ENCODE data around the gene GLS2. TPM values are rescaled to one million over a fixed set of nuclear protein-coding genes. Genes with fewer than 3 reads are reported as not detected.

Gene GLS2
- total and polyA plus RNA-seq, 2 donors (not counting 3 experiments of a cell fraction or from before 2014, with no cell fraction given) = 0.04 to 0.33 TPM

DNA sequence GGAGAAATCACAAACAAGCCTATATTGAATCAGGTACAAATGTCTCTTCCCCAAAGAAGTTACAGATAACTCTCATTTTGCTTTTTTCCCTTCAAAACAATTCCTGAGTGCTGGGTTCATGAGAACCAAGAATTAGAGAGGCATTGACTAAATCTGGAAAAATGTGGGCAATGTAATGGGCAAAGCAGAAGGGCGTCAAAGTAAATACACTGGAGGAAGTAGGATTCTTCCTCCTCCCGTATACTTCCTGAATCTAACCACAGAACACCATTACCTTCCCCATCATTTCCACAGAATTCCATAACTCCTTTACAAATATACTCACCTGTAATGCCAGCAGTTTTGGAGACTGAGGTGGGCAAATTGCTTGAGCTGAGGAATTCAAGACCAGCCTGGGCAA, 30.6 kb upstream of the GLS2 start:
- H3K4me2 ChIP-seq (ENCODE audit: insufficient read depth, low read length) = peak overlapping the region; percentile 52

DNA sequence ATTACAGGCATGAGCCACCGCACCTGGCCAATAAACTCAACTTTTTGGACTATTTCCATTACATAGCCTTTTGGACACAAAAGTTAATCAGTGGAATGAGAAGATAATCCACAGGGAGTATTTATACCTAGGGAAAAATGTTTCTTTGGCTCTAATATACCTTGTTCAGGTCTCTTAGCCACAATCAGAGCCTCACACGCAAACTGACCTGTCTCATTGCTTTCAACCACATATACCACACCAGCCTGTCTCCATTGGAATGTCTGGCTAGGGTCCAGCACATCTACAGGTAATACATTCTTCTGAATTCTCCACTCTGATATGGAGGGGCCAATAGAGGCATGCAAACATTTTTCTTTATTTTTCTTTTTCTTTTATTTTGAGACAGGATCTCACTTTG, 29.9 kb upstream of the GLS2 start:
- no TSS peak for BruUV-seq (replicated peaks)
- H3K36me3 ChIP-seq (ENCODE audit: control insufficient read depth in 2 of 2, extremely low read depth in 1 of 2, insufficient read depth in 2 of 2, low read length in 2 of 2) = no peaks in the 10 kb centered on the region
- H2AFZ ChIP-seq (ENCODE audit: low read depth, low read length) = peak overlapping the region; percentile 60
- dilution Hi-C loops (cut with MboI; ENCODE audit: extremely low pct_ligation_motif_present, low sequenced_read_pairs) (no loop called here), intact Hi-C loops (cut with micrococcal nuclease) (loop anchor here (1.0 kb wide), 1 partner anchor 55 kb away; no protein-coding TSS in a partner anchor)
- peaks cover 32% of the 10 kb centered on the region for H3K4me1 ChIP-seq (ENCODE audit: control insufficient read depth, extremely low read depth, insufficient read depth, low read length)
- H3K9ac ChIP-seq (replicated peaks; ENCODE audit: extremely low read depth, insufficient read depth, low read length) = no peak overlapping the region
- CTCF ChIA-PET = interaction anchor here (1.4 to 8.8 kb wide), 3 partner anchors 56 to 119 kb away, joined by 3 to 124 read pairs (median 3); no protein-coding TSS in a partner anchor
- H3K9me3 ChIP-seq (replicated peaks; ENCODE audit: control insufficient read depth, insufficient read depth, low read length) = no peaks in the 10 kb centered on the region
- H3K9me1 ChIP-seq (replicated peaks; ENCODE audit: control insufficient read depth, extremely low read depth, insufficient read depth, low read length) = no peaks in the 10 kb centered on the region
- DNase-seq (ENCODE audit: low read depth, low spot score) (no peak), FAIRE-seq (no peak)
- H3K4me3 ChIP-seq (replicated peaks in 1 of 3; ENCODE audit: insufficient read depth in 1 of 3, low read depth in 1 of 3, low read length in 3 of 3) = no peak overlapping the region
- no peaks in the 10 kb centered on the region for H3K27me3 ChIP-seq (ENCODE audit: control insufficient read depth in 2 of 2, insufficient read depth in 2 of 2, low read length in 2 of 2)
- no peak overlapping the region for H3K4me2 ChIP-seq (ENCODE audit: insufficient read depth, low read length)
- H3K79me2 ChIP-seq (ENCODE audit: control insufficient read depth, insufficient read depth, low read length) = peaks cover 10% of the 10 kb centered on the region
- POLR2A ChIA-PET = no interaction called here
- H4K20me1 ChIP-seq (replicated peaks; ENCODE audit: control insufficient read depth, extremely low read depth, insufficient read depth, low read length) = no peaks in the 10 kb centered on the region
- TF ChIP-seq, protein P1, sequence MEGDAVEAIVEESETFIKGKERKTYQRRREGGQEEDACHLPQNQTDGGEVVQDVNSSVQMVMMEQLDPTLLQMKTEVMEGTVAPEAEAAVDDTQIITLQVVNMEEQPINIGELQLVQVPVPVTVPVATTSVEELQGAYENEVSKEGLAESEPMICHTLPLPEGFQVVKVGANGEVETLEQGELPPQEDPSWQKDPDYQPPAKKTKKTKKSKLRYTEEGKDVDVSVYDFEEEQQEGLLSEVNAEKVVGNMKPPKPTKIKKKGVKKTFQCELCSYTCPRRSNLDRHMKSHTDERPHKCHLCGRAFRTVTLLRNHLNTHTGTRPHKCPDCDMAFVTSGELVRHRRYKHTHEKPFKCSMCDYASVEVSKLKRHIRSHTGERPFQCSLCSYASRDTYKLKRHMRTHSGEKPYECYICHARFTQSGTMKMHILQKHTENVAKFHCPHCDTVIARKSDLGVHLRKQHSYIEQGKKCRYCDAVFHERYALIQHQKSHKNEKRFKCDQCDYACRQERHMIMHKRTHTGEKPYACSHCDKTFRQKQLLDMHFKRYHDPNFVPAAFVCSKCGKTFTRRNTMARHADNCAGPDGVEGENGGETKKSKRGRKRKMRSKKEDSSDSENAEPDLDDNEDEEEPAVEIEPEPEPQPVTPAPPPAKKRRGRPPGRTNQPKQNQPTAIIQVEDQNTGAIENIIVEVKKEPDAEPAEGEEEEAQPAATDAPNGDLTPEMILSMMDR (IDR thresholded peaks at IDR 0.05; ENCODE audit: extremely low read depth in 1 of 2, insufficient read depth in 1 of 2, low read depth in 1 of 2, low read length in 2 of 2) = no peak
- TF ChIP-seq FOS (IDR thresholded peaks at IDR 0.05; ENCODE audit: borderline replicate concordance, insufficient read depth, low read length) (no peak), POLR2A (IDR thresholded peaks at IDR 0.05; ENCODE audit: low read depth, low read length) (no peak), MYC (IDR thresholded peaks at IDR 0.05; ENCODE audit: low read depth, low read length) (no peak), EZH2 (IDR thresholded peaks at IDR 0.05; ENCODE audit: borderline replicate concordance, low read depth, low read length, severe bottlenecking) (no peak), POLR2AphosphoS5 (IDR thresholded peaks at IDR 0.05; ENCODE audit: insufficient read depth, low read depth, low read length) (no peak), JUN (IDR thresholded peaks at IDR 0.05; ENCODE audit: borderline replicate concordance, insufficient read depth, insufficient read length, low read depth) (no peak), GATA2 (IDR thresholded peaks at IDR 0.05; ENCODE audit: insufficient read depth, insufficient read length, low read depth, low read length) (no peak)
- TF ChIP-seq, protein P2, sequence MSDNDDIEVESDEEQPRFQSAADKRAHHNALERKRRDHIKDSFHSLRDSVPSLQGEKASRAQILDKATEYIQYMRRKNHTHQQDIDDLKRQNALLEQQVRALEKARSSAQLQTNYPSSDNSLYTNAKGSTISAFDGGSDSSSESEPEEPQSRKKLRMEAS (IDR thresholded peaks at IDR 0.05; ENCODE audit: insufficient read depth, insufficient read length) = no peak
- H3K27ac ChIP-seq (ENCODE audit: insufficient read depth, low read depth, low read length) = peak overlapping the region; percentile 65

More for the DNA sequence above, 30.6 kb upstream of the GLS2 start:
- H3K9me1 ChIP-seq (replicated peaks; ENCODE audit: control insufficient read depth, extremely low read depth, insufficient read depth, low read length) = no peaks in the 10 kb centered on the region
- peaks cover 38% of the 10 kb centered on the region for H3K4me1 ChIP-seq (ENCODE audit: control insufficient read depth, extremely low read depth, insufficient read depth, low read length)
- dilution Hi-C loops (cut with MboI; ENCODE audit: extremely low pct_ligation_motif_present, low sequenced_read_pairs) (no loop called here), intact Hi-C loops (cut with micrococcal nuclease) (loop anchor here (1.0 kb wide), 1 partner anchor 55 kb away; no protein-coding TSS in a partner anchor)
- CTCF ChIA-PET = interaction anchor here (1.1 to 8.8 kb wide), 3 partner anchors 17 to 75 kb away, joined by 3 to 124 read pairs (median 3); no protein-coding TSS in a partner anchor
- no peaks in the 10 kb centered on the region for H4K20me1 ChIP-seq (replicated peaks; ENCODE audit: control insufficient read depth, extremely low read depth, insufficient read depth, low read length)
- no peaks in the 10 kb centered on the region for H3K27me3 ChIP-seq (ENCODE audit: control insufficient read depth in 2 of 2, insufficient read depth in 2 of 2, low read length in 2 of 2)
- FAIRE-seq (peak; percentile 66), DNase-seq (ENCODE audit: low read depth, low spot score) (peak; percentile 26)
- POLR2A ChIA-PET = no interaction called here
- peak overlapping the region; percentile 60 for H2AFZ ChIP-seq (ENCODE audit: low read depth, low read length)
- no peak overlapping the region for H3K4me3 ChIP-seq (replicated peaks in 1 of 3; ENCODE audit: insufficient read depth in 1 of 3, low read depth in 1 of 3, low read length in 3 of 3)
- H3K27ac ChIP-seq (ENCODE audit: insufficient read depth, low read depth, low read length) = peak overlapping the region; percentile 65
- TF ChIP-seq JUN (IDR thresholded peaks at IDR 0.05; ENCODE audit: borderline replicate concordance, insufficient read depth, insufficient read length, low read depth) (peak; percentile 3), POLR2AphosphoS5 (IDR thresholded peaks at IDR 0.05; ENCODE audit: insufficient read depth, low read depth, low read length) (peak; percentile 48), FOS (IDR thresholded peaks at IDR 0.05; ENCODE audit: borderline replicate concordance, insufficient read depth, low read length) (peak; percentile 20), POLR2A (IDR thresholded peaks at IDR 0.05; ENCODE audit: low read depth, low read length) (no peak)
- H3K9ac ChIP-seq (replicated peaks; ENCODE audit: extremely low read depth, insufficient read depth, low read length) = no peak overlapping the region
- H3K9me3 ChIP-seq (replicated peaks; ENCODE audit: control insufficient read depth, insufficient read depth, low read length) = no peaks in the 10 kb centered on the region
- no peaks in the 10 kb centered on the region for H3K36me3 ChIP-seq (ENCODE audit: control insufficient read depth in 2 of 2, extremely low read depth in 1 of 2, insufficient read depth in 2 of 2, low read length in 2 of 2)
- BruUV-seq (replicated peaks) = no TSS peak
- H3K79me2 ChIP-seq (ENCODE audit: control insufficient read depth, insufficient read depth, low read length) = peaks cover 17% of the 10 kb centered on the region

All from endothelial cell of umbilical vein (primary cell).